OCI-LY1 (cell line): ENCODE data around the gene GULP1.

ENCODE experiments used
- CTCF ChIP-seq: fragments of 200-600 bp; sonication (generic), shearing (Covaris generic); IDR thresholded peaks from 2 replicates; pipeline ENCODE4 v1.5.1; 2017; ENCODE audit warnings: mild to moderate bottlenecking, antibody characterized with exemption, low read length, moderate library complexity, mixed read lengths
- EZH2 ChIP-seq: fragments of 200-600 bp; sonication (generic), shearing (Covaris generic); IDR thresholded peaks from 2 replicates; pipeline ENCODE4 v1.8.0; 2017; ENCODE audit warnings: borderline replicate concordance, mixed run types, mild to moderate bottlenecking, antibody characterized with exemption, low read length, moderate library complexity, mixed read lengths

DNA sequence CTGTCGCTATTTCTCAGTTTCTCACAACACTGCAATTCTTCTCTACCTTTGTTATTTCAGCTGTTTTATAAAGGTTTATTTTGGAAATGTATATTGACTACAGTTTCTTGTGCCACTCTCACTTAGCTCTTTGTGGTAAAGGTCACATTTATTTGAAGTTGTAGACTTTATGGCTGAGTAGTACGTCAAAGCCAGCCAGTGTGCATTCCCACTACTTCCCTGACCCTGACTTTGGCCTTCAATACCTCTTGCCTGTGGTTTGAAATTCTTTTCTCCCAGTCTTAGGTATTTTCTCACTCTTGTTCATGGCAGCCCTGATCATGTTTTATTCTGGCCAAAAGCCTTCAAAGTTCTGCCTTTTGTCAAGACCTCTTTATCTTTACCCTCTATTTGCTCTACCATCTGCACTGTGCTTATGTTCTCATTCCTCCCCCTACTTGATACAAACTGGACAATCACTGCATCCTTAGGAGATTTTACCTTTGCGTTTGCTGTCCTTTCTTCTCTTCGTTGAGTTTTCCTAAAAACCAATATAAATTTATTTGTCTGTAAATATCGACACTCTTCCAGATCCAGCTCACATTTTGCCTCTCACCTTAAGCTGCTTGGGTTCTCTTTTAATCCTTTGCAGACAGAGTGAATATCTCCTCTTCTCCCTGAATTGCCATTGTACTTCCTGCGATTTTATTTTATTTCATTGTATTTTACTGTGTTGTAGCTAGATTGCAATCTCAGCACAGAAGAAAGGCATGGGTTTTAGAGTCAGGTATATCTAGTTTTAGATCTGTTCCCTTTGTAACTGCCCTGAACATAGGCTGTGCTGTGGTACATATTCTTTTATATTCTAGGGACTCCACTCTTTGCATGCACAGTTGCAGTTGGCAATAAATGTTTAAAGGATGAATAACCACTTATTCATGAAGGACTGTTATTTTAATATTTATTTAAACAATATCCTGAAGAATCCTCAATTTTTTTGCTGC lies 31.2 kb downstream of the GULP1 start:
- no peak for TF ChIP-seq CTCF
- no peak for TF ChIP-seq EZH2
